ENCODE results near the gene LRP2. TPM values are rescaled to one million over a fixed set of nuclear protein-coding genes. Genes with fewer than 3 reads are reported as not detected.

Gene LRP2
- total RNA-seq, 1 donor from 2014 or later, result not detected

GRCh38 chr2:169080250-169081069 lies 281.9 kb downstream of the LRP2 start:
- Mint-ChIP-seq H3K9me3 (ENCODE audit: unreplicated experiment) (peaks cover 1% of the 10 kb centered on the region), H3K4me1 (ENCODE audit: low read depth, unreplicated experiment) (no peaks in the 10 kb centered on the region), H3K36me3 (ENCODE audit: unreplicated experiment) (no peaks in the 10 kb centered on the region)

GRCh38 chr2:169077674-169078240 lies 284.6 kb downstream of the LRP2 start:
- no peak for TF ChIP-seq CTCF (IDR thresholded peaks at IDR 0.05; ENCODE audit: partially characterized antibody, unreplicated experiment)
- H3K36me3 Mint-ChIP-seq (ENCODE audit: unreplicated experiment), result no peaks in the 10 kb centered on the region

More at GRCh38 chr2:169080250-169081069, 281.9 kb downstream of the LRP2 start:
- no peak overlapping the region for H3K27ac Mint-ChIP-seq (ENCODE audit: unreplicated experiment)
- no peak for DNase-seq
- H3K27me3 Mint-ChIP-seq (ENCODE audit: unreplicated experiment), result no peaks in the 10 kb centered on the region
- no peak overlapping the region for H3K4me3 Mint-ChIP-seq (ENCODE audit: unreplicated experiment)
- TF ChIP-seq CTCF (IDR thresholded peaks at IDR 0.05; ENCODE audit: partially characterized antibody, unreplicated experiment), result no peak

More at GRCh38 chr2:169077674-169078240, 284.6 kb downstream of the LRP2 start:
- Mint-ChIP-seq H3K9me3 (ENCODE audit: unreplicated experiment) (no peaks in the 10 kb centered on the region), H3K27ac (ENCODE audit: unreplicated experiment) (no peak overlapping the region), H3K4me3 (ENCODE audit: unreplicated experiment) (no peak overlapping the region), H3K4me1 (ENCODE audit: low read depth, unreplicated experiment) (no peaks in the 10 kb centered on the region), H3K27me3 (ENCODE audit: unreplicated experiment) (peaks cover 2% of the 10 kb centered on the region)
- DNase-seq, result no peak

Other genes starting within 250 kb of the LRP2 start
- gene BBS5, start 117.0 kb upstream of the LRP2 start, total RNA-seq (ENCODE audit: unreplicated experiment), result 3.3 TPM
- not detected for gene KLHL41, start 147.2 kb upstream of the LRP2 start, total RNA-seq (ENCODE audit: unreplicated experiment)
- 38.1 TPM for gene FASTKD1, start 211.3 kb upstream of the LRP2 start, total RNA-seq (ENCODE audit: unreplicated experiment)
- gene PPIG, start 221.8 kb upstream of the LRP2 start, total RNA-seq (ENCODE audit: unreplicated experiment), result 33.7 TPM